ENCODE data around the gene NINL.
"Not testable (repeated sequence)": the region's sequence is repeated elsewhere in the genome, so short reads cannot be mapped to it uniquely, and the experiment has no call there.

The NINL gene

GRCh38 chr20:25604611-25605010 lies 19.3 kb upstream of the NINL start:
- no peak overlapping the region for H3K27ac ChIP-seq
- peaks cover 9% of the 10 kb centered on the region for H3K4me1 ChIP-seq
- H3K9me3 ChIP-seq (ENCODE audit: control insufficient read depth, low read length): no peaks in the 10 kb centered on the region
- no peak overlapping the region for H3K9ac ChIP-seq
- no peaks in the 10 kb centered on the region for H3K27me3 ChIP-seq (ENCODE audit: control insufficient read depth, insufficient read depth, low read length)
- no peak overlapping the region for H2AFZ ChIP-seq
- no peak overlapping the region for H3K4me3 ChIP-seq (ENCODE audit: low read depth, low read length)
- no peaks in the 10 kb centered on the region for H3K79me2 ChIP-seq
- no peaks in the 10 kb centered on the region for H3K36me3 ChIP-seq (ENCODE audit: control insufficient read depth, insufficient read depth, low read length)
- no peak overlapping the region for H3K4me2 ChIP-seq (ENCODE audit: low read length)
- no peak for TF ChIP-seq CTCF (IDR thresholded peaks at IDR 0.05)

- not testable (repeated sequence) for H3K9me3 ChIP-seq (ENCODE audit: control insufficient read depth, low read length); H3K4me3 ChIP-seq (ENCODE audit: low read depth, low read length); H3K27me3 ChIP-seq (ENCODE audit: control insufficient read depth, insufficient read depth, low read length); H3K27ac ChIP-seq; H3K36me3 ChIP-seq (ENCODE audit: control insufficient read depth, insufficient read depth, low read length); H3K9ac ChIP-seq; H2AFZ ChIP-seq; H3K4me2 ChIP-seq (ENCODE audit: low read length); H3K4me1 ChIP-seq; H3K79me2 ChIP-seq
Measured at GRCh38 chr20:25602914-25603309, 17.6 kb upstream of the NINL start.

- H3K27me3 ChIP-seq (ENCODE audit: control insufficient read depth, insufficient read depth, low read length); H3K36me3 ChIP-seq (ENCODE audit: control insufficient read depth, insufficient read depth, low read length); H2AFZ ChIP-seq; H3K4me1 ChIP-seq; H3K4me3 ChIP-seq (ENCODE audit: low read depth, low read length); H3K27ac ChIP-seq; H3K4me2 ChIP-seq (ENCODE audit: low read length); H3K79me2 ChIP-seq; H3K9me3 ChIP-seq (ENCODE audit: control insufficient read depth, low read length); H3K9ac ChIP-seq: not testable (repeated sequence)
Measured at GRCh38 chr20:25602191-25602913, 17.0 kb upstream of the NINL start.

- peaks cover 9% of the 10 kb centered on the region for H3K4me1 ChIP-seq
- no peak for TF ChIP-seq CTCF (IDR thresholded peaks at IDR 0.05)
- no peaks in the 10 kb centered on the region for H3K27me3 ChIP-seq (ENCODE audit: control insufficient read depth, insufficient read depth, low read length)
- H3K9ac ChIP-seq: no peak overlapping the region
- no peak overlapping the region for H3K4me3 ChIP-seq (ENCODE audit: low read depth, low read length)
- H2AFZ ChIP-seq: no peak overlapping the region
- H3K9me3 ChIP-seq (ENCODE audit: control insufficient read depth, low read length): no peaks in the 10 kb centered on the region
- H3K4me2 ChIP-seq (ENCODE audit: low read length): no peak overlapping the region
- H3K79me2 ChIP-seq: no peaks in the 10 kb centered on the region
- H3K36me3 ChIP-seq (ENCODE audit: control insufficient read depth, insufficient read depth, low read length): no peaks in the 10 kb centered on the region
- H3K27ac ChIP-seq: no peak overlapping the region
Measured at GRCh38 chr20:25601659-25602058, 16.3 kb upstream of the NINL start.

GRCh38 chr20:25600632-25601031 lies 15.3 kb upstream of the NINL start:
- H3K9ac ChIP-seq: no peak overlapping the region
- H3K36me3 ChIP-seq (ENCODE audit: control insufficient read depth, insufficient read depth, low read length): no peaks in the 10 kb centered on the region
- H3K4me1 ChIP-seq: peaks cover 9% of the 10 kb centered on the region
- H3K27ac ChIP-seq: no peak overlapping the region
- H3K4me2 ChIP-seq (ENCODE audit: low read length): no peak overlapping the region
- H3K27me3 ChIP-seq (ENCODE audit: control insufficient read depth, insufficient read depth, low read length): no peaks in the 10 kb centered on the region
- no peaks in the 10 kb centered on the region for H3K79me2 ChIP-seq
- H3K4me3 ChIP-seq (ENCODE audit: low read depth, low read length): no peak overlapping the region
- peak overlapping the region; percentile 64 for H2AFZ ChIP-seq
- no peaks in the 10 kb centered on the region for H3K9me3 ChIP-seq (ENCODE audit: control insufficient read depth, low read length)
- no peak for TF ChIP-seq CTCF (IDR thresholded peaks at IDR 0.05)

Measured in parathyroid adenoma (tissue), 2 donors.